ENCODE data around the gene MPP2.
"Not testable (repeated sequence)": the region's sequence is repeated elsewhere in the genome, so short reads cannot be mapped to it uniquely, and the experiment has no call there.

The MPP2 gene

GRCh38 chr17:43845766-43846165 lies 61.6 kb downstream of the MPP2 start:
- no peak for TF ChIP-seq CTCF (IDR thresholded peaks at IDR 0.05; ENCODE audit: insufficient read depth, low read length, poor library complexity, severe bottlenecking)
- no peak for TF ChIP-seq EZH2phosphoT487 (conservative IDR thresholded peaks at IDR 0.05; ENCODE audit: low read length)
- H3K79me2 ChIP-seq (ENCODE audit: insufficient read depth, low read length) = no peaks in the 10 kb centered on the region
- no peaks in the 10 kb centered on the region for H4K20me1 ChIP-seq (ENCODE audit: low read depth, low read length)
- H3K9me3 ChIP-seq (ENCODE audit: insufficient read depth, low read length) = no peaks in the 10 kb centered on the region
- no peak overlapping the region for H3K27ac ChIP-seq (ENCODE audit: low read depth, low read length)
- H2AFZ ChIP-seq (ENCODE audit: low read depth, low read length, severe bottlenecking) = no peak overlapping the region
- no peak overlapping the region for H3K9ac ChIP-seq (ENCODE audit: low read length)
- H3F3A ChIP-seq (ENCODE audit: insufficient read depth) = no peaks in the 10 kb centered on the region
- H3K4me2 ChIP-seq (ENCODE audit: low read depth, low read length, poor library complexity, severe bottlenecking) = no peak overlapping the region
- no peaks in the 10 kb centered on the region for H3K27me3 ChIP-seq (ENCODE audit: low read length)
- no peak overlapping the region for H3K4me3 ChIP-seq (ENCODE audit: insufficient read depth, low read length, poor library complexity, severe bottlenecking)
- no peaks in the 10 kb centered on the region for H3K36me3 ChIP-seq (ENCODE audit: low read length)
- no peaks in the 10 kb centered on the region for H3K9me2 ChIP-seq (replicated peaks; ENCODE audit: insufficient read depth, low read length)

- Histone ChIP-seq H3K9ac (ENCODE audit: low read length) (no peak overlapping the region), H2AFZ (ENCODE audit: low read depth, low read length, severe bottlenecking) (no peak overlapping the region), H3K36me3 (ENCODE audit: low read length) (no peaks in the 10 kb centered on the region), H3K9me3 (ENCODE audit: insufficient read depth, low read length) (no peaks in the 10 kb centered on the region), H3K27ac (ENCODE audit: low read depth, low read length) (no peak overlapping the region), H4K20me1 (ENCODE audit: low read depth, low read length) (no peaks in the 10 kb centered on the region), H3K4me3 (ENCODE audit: insufficient read depth, low read length, poor library complexity, severe bottlenecking) (no peak overlapping the region), H3K9me2 (replicated peaks; ENCODE audit: insufficient read depth, low read length) (no peaks in the 10 kb centered on the region), H3K27me3 (ENCODE audit: low read length) (no peaks in the 10 kb centered on the region), H3K4me2 (ENCODE audit: low read depth, low read length, poor library complexity, severe bottlenecking) (no peak overlapping the region), H3K79me2 (ENCODE audit: insufficient read depth, low read length) (no peaks in the 10 kb centered on the region), H3F3A (ENCODE audit: insufficient read depth) (no peaks in the 10 kb centered on the region)
- TF ChIP-seq EZH2phosphoT487 (conservative IDR thresholded peaks at IDR 0.05; ENCODE audit: low read length) (no peak), CTCF (IDR thresholded peaks at IDR 0.05; ENCODE audit: insufficient read depth, low read length, poor library complexity, severe bottlenecking) (no peak)
These were observed 63.1 kb downstream of the MPP2 start for GRCh38 chr17:43844241-43844640.

- no peak for TF ChIP-seq CTCF (IDR thresholded peaks at IDR 0.05; ENCODE audit: insufficient read depth, low read length, poor library complexity, severe bottlenecking)
- TF ChIP-seq EZH2phosphoT487 (conservative IDR thresholded peaks at IDR 0.05; ENCODE audit: low read length) = no peak
- no peak overlapping the region for H3K4me2 ChIP-seq (ENCODE audit: low read depth, low read length, poor library complexity, severe bottlenecking)
- no peaks in the 10 kb centered on the region for H3K9me2 ChIP-seq (replicated peaks; ENCODE audit: insufficient read depth, low read length)
- H2AFZ ChIP-seq (ENCODE audit: low read depth, low read length, severe bottlenecking) = no peak overlapping the region
- H3K4me3 ChIP-seq (ENCODE audit: insufficient read depth, low read length, poor library complexity, severe bottlenecking) = no peak overlapping the region
- no peak overlapping the region for H3K9ac ChIP-seq (ENCODE audit: low read length)
- no peaks in the 10 kb centered on the region for H3F3A ChIP-seq (ENCODE audit: insufficient read depth)
- H3K27me3 ChIP-seq (ENCODE audit: low read length) = no peaks in the 10 kb centered on the region
- H3K27ac ChIP-seq (ENCODE audit: low read depth, low read length) = no peak overlapping the region
- H3K9me3 ChIP-seq (ENCODE audit: insufficient read depth, low read length) = no peaks in the 10 kb centered on the region
- no peaks in the 10 kb centered on the region for H3K36me3 ChIP-seq (ENCODE audit: low read length)
- H3K79me2 ChIP-seq (ENCODE audit: insufficient read depth, low read length) = no peaks in the 10 kb centered on the region
- H4K20me1 ChIP-seq (ENCODE audit: low read depth, low read length) = no peaks in the 10 kb centered on the region
These were observed 64.4 kb downstream of the MPP2 start for GRCh38 chr17:43842975-43843325.

- H3K27me3 ChIP-seq (ENCODE audit: low read length); H3K4me3 ChIP-seq (ENCODE audit: insufficient read depth, low read length, poor library complexity, severe bottlenecking); H3K27ac ChIP-seq (ENCODE audit: low read depth, low read length); H3K9me3 ChIP-seq (ENCODE audit: insufficient read depth, low read length); H3K9ac ChIP-seq (ENCODE audit: low read length); H3K36me3 ChIP-seq (ENCODE audit: low read length); H2AFZ ChIP-seq (ENCODE audit: low read depth, low read length, severe bottlenecking); H4K20me1 ChIP-seq (ENCODE audit: low read depth, low read length); H3F3A ChIP-seq (ENCODE audit: insufficient read depth); H3K4me2 ChIP-seq (ENCODE audit: low read depth, low read length, poor library complexity, severe bottlenecking); H3K9me2 ChIP-seq (replicated peaks; ENCODE audit: insufficient read depth, low read length); H3K79me2 ChIP-seq (ENCODE audit: insufficient read depth, low read length): not testable (repeated sequence)
These were observed 65.0 kb downstream of the MPP2 start for GRCh38 chr17:43842091-43842974.
